Panc1 (cell line): Measurements from ENCODE around the gene S100A6. TPM values are rescaled to one million over a fixed set of nuclear protein-coding genes. Genes with fewer than 3 reads are reported as not detected.

Experiments
- ATAC-seq: fragments of 200-7000 bp; cut with Tn5 transposase; 2 replicates; pipeline ENCODE4 v1.9.1; 2020; ENCODE audit warnings: mild to moderate bottlenecking, moderate library complexity
- BruUV-seq: library from RNA; stranded (reverse); fragments of 400-500 nt; replicated peaks from 2 replicates; lab custom pipeline; 2021; lab: Mats Ljungman, UMichigan
- CTCF ChIA-PET: fragments of 300-600 bp; sonication (Branson Sonifier 250); formaldehyde crosslinking; loops from one replicate; lab custom pipeline; 2022; ENCODE audit warnings: antibody characterized with exemption; lab: Charles Lee
- POLR2A ChIA-PET: fragments of 300-600 bp; sonication (Branson Sonifier 250); formaldehyde crosslinking; loops from one replicate; lab custom pipeline; 2022; ENCODE audit warnings: antibody characterized with exemption; lab: Charles Lee
- DNase-seq: peaks from one replicate; pipeline ENCODE4 v3.0.0-alpha.2; 2010; ENCODE audit warnings: low read depth, low spot score
- H3K27ac ChIP-seq: 2 replicates; pipeline ENCODE4 v1.5.1; 2011; ENCODE audit warnings: mild to moderate bottlenecking, low read length, inconsistent platforms
- H3K27me3 ChIP-seq: fragments of 200-500 bp; sonication (Bioruptor generic); 2 replicates; pipeline ENCODE4 v1.6.0; 2014; ENCODE audit warnings: low read length, inconsistent platforms; ENCODE audit not compliant: control insufficient read depth, insufficient read depth
- H3K36me3 ChIP-seq: fragments of 200-500 bp; sonication (Bioruptor generic); 2 replicates; pipeline ENCODE4 v1.5.1; 2014; ENCODE audit warnings: inconsistent platforms, mild to moderate bottlenecking, low read length, moderate library complexity; ENCODE audit not compliant: control insufficient read depth, insufficient read depth
- H3K4me1 ChIP-seq: 2 replicates; pipeline ENCODE4 v1.5.1; 2011; ENCODE audit warnings: inconsistent platforms, mild to moderate bottlenecking, low read length, moderate library complexity; ENCODE audit not compliant: control insufficient read depth, insufficient read depth
- H3K4me3 ChIP-seq, 2 experiments: 2 replicates each; pipeline ENCODE4 v1.5.1; 2011 to 2012; ENCODE audit warnings: low read depth in 2 of 2, low read length in 2 of 2, mild to moderate bottlenecking in 2 of 2, inconsistent platforms in 1 of 2, moderate library complexity in 1 of 2
- H3K9me3 ChIP-seq: fragments of 200-500 bp; sonication (Bioruptor generic); 2 replicates; pipeline ENCODE4 v1.5.1; 2014; ENCODE audit warnings: low read depth, mild to moderate bottlenecking, inconsistent platforms, low read length, moderate library complexity; ENCODE audit not compliant: control insufficient read depth, insufficient read depth
- CTCF ChIP-seq: fragments of 450-650 bp; IDR thresholded peaks from 2 replicates; pipeline ENCODE4 v1.5.1; 2017; ENCODE audit warnings: mild to moderate bottlenecking
- POLR2AphosphoS5 ChIP-seq: IDR thresholded peaks from 2 replicates; pipeline ENCODE4 v1.6.1; 2012; ENCODE audit warnings: mild to moderate bottlenecking, low read depth, low read length, moderate library complexity
- REST ChIP-seq, 2 experiments: IDR thresholded peaks; 2 replicates each; pipeline ENCODE4 v1.6.1; 2011 to 2012; ENCODE audit warnings: low read depth in 2 of 2, control low read depth in 1 of 2, low read length in 1 of 2, mild to moderate bottlenecking in 1 of 2, moderate library complexity in 1 of 2; ENCODE audit not compliant: insufficient read depth in 1 of 2
- SIN3A ChIP-seq: IDR thresholded peaks from 2 replicates; pipeline ENCODE4 v1.6.1; 2012; ENCODE audit warnings: low read depth, mild to moderate bottlenecking, low read length, moderate library complexity, borderline replicate concordance; ENCODE audit not compliant: insufficient read depth
- TCF7L2 ChIP-seq: IDR thresholded peaks from 2 replicates; pipeline ENCODE4 v1.6.1; 2011; ENCODE audit warnings: mild to moderate bottlenecking, low read depth, low read length, inconsistent platforms
- in situ Hi-C: cut with HindIII; loops from 2 replicates; pipeline ENCODE4 v1.10.0; 2016; ENCODE audit warnings: low sequenced_read_pairs, low pct_unique_long_range_greater_than_20kb
- intact Hi-C: fragments of 100-400 bp; cut with micrococcal nuclease; formaldehyde crosslinking; loops from one replicate; pipeline ENCODE4 v1.10.0; 2022; ENCODE audit not compliant: unreplicated experiment
- total RNA-seq: library from RNA; stranded (reverse); gene quantifications from one replicate; pipeline ENCODE4 v1.2.1, GENCODE V29; 2021; ENCODE audit not compliant: unreplicated experiment

The S100A6 gene
- total RNA-seq, 1 experiment from 2014 or later: 1,986 TPM

- DNase-seq (no peak), ATAC-seq (no peak)
- H3K27me3 ChIP-seq: no peaks in the 10 kb centered on the region
- no TSS peak for BruUV-seq
- ChIA-PET POLR2A (interaction anchor here (0.6 kb wide), 4 partner anchors 9 to 434 kb away, joined by 6 to 7 read pairs (median 6); no protein-coding TSS in a partner anchor), CTCF (interaction anchor here (0.6 kb wide), 2 partner anchors 59 to 195 kb away, joined by 4 to 7 read pairs; no protein-coding TSS in a partner anchor)
- peaks cover 35% of the 10 kb centered on the region for H3K4me1 ChIP-seq
- H3K36me3 ChIP-seq: no peaks in the 10 kb centered on the region
- H3K27ac ChIP-seq: no peak overlapping the region; the same call in 1 of the 2 replicates
- no peak overlapping the region for H3K4me3 ChIP-seq
- TF ChIP-seq POLR2AphosphoS5 (no peak), TCF7L2 (no peak), CTCF (no peak), SIN3A (no peak), REST (IDR thresholded peaks at IDR 0.05; ENCODE audit: insufficient read depth in 1 of 2, low read depth in 2 of 2, low read length in 1 of 2) (no peak)
- intact Hi-C loops (no loop called here), in situ Hi-C loops (no loop called here)
- H3K9me3 ChIP-seq: no peaks in the 10 kb centered on the region
These were observed 16.5 kb upstream of the S100A6 start for GRCh38 chr1:153552335-153552734.

GRCh38 chr1:153550827-153551500, 15.2 kb upstream of the S100A6 start:
- DNase-seq: no peak
- Histone ChIP-seq H3K9me3 (no peaks in the 10 kb centered on the region), H3K4me1 (peaks cover 49% of the 10 kb centered on the region), H3K4me3 (no peak overlapping the region), H3K27me3 (no peaks in the 10 kb centered on the region), H3K36me3 (no peaks in the 10 kb centered on the region), H3K27ac (peak overlapping the region; percentile 98)
- in situ Hi-C loops (no loop called here), intact Hi-C loops (no loop called here)
- no peak for ATAC-seq
- BruUV-seq: no TSS peak
- ChIA-PET CTCF (no interaction called here), POLR2A (no interaction called here)
- TF ChIP-seq CTCF (no peak), SIN3A (no peak), REST (IDR thresholded peaks at IDR 0.05; ENCODE audit: insufficient read depth in 1 of 2, low read depth in 2 of 2, low read length in 1 of 2) (no peak), TCF7L2 (no peak), POLR2AphosphoS5 (no peak)
